H1 (cell line): ENCODE results near the gene CXXC4. TPM values are rescaled to one million over a fixed set of nuclear protein-coding genes. Genes with fewer than 3 reads are reported as not detected.

Experiments
- CBX5 ChIP-seq: fragments of 300-800, 300-1000 bp; sonication (generic); IDR thresholded peaks from 2 replicates; pipeline ENCODE4 v1.7.1; 2016; ENCODE audit warnings: antibody characterized with exemption, low read length, low read depth
- CHD7 ChIP-seq: fragments of 300-600 bp; sonication (generic); IDR thresholded peaks from 2 replicates; pipeline ENCODE4 v1.7.1; 2012; ENCODE audit warnings: low read length, moderate library complexity, mild to moderate bottlenecking, inconsistent platforms; ENCODE audit not compliant: insufficient replicate concordance
- E2F6 ChIP-seq: IDR thresholded peaks from 2 replicates; pipeline ENCODE4 v1.6.1; 2012; ENCODE audit warnings: inconsistent platforms
- GTF2F1 ChIP-seq: IDR thresholded peaks from 2 replicates; pipeline ENCODE4 v1.6.1; 2012; ENCODE audit warnings: low read depth, low read length, improper control_type of control experiment, borderline replicate concordance
- KDM4A ChIP-seq: IDR thresholded peaks from one replicate; pipeline ENCODE4 v1.7.1; 2012; ENCODE audit warnings: low read depth, mild to moderate bottlenecking, moderate library complexity, low read length, inconsistent platforms; ENCODE audit not compliant: severe bottlenecking
- MAX ChIP-seq: IDR thresholded peaks from 2 replicates; pipeline ENCODE4 v1.6.1; 2012; ENCODE audit warnings: inconsistent platforms
- NANOG ChIP-seq: IDR thresholded peaks from 2 replicates; pipeline ENCODE4 v1.6.1; 2011; ENCODE audit warnings: low read length, low read depth, mild to moderate bottlenecking, inconsistent platforms; ENCODE audit not compliant: insufficient read depth, poor library complexity, severe bottlenecking
- PHF8 ChIP-seq: fragments of 200-600 bp; sonication (generic); conservative IDR thresholded peaks from 2 replicates; pipeline ENCODE4 v1.7.1; 2012; ENCODE audit warnings: low read depth, mild to moderate bottlenecking, inconsistent platforms, low read length, moderate library complexity
- RFX5 ChIP-seq: IDR thresholded peaks from 2 replicates; pipeline ENCODE4 v1.6.1; 2011; ENCODE audit warnings: low read depth, low read length, improper control_type of control experiment, borderline replicate concordance
- SIRT6 ChIP-seq: IDR thresholded peaks from one replicate; pipeline ENCODE4 v1.7.1; 2012; ENCODE audit warnings: low read length, inconsistent platforms
- polyA plus RNA-seq, 7 experiments: library from polyadenylated mRNA; depleted of rRNA in 3 of 7; stranded (reverse) in 5 of 7; unstranded in 2 of 7; fragments of >200 nt in 5 of 7; fragments of 200-250 nt in 2 of 7; gene quantifications; 1 replicate in 5 of 7; 2 replicates in 1 of 7; 4 replicates in 1 of 7; pipeline versions ENCODE4 v1.2.1 to v1.2.3, GENCODE V29; 2011 to 2013; ENCODE audit warnings: missing spikeins in 2 of 7, mixed read lengths in 2 of 7
- total RNA-seq: library from RNA; stranded (reverse); fragmentation: NEBNext Ultra II Directional; extraction: Animal tissue kit (Norgen Biotek cat#: 25700); gene quantifications from 2 replicates; pipeline ENCODE4 v1.2.1, GENCODE V29; 2021

CXXC4 gene
- total and polyA plus RNA-seq, 2 of the 8 experiments (the other 6 are each of a cell fraction or from before 2014, with no cell fraction given), result 1.3 to 1.8 TPM

- no peak for TF ChIP-seq CHD7
- no peak for TF ChIP-seq GTF2F1
- no peak for TF ChIP-seq NANOG
- no peak for TF ChIP-seq SIRT6
- TF ChIP-seq KDM4A, result no peak
- TF ChIP-seq CBX5, result no peak
- TF ChIP-seq MAX, result no peak
- no peak for TF ChIP-seq E2F6
- TF ChIP-seq RFX5, result no peak
- TF ChIP-seq PHF8, result no peak
Observed at GRCh38 chr4:104436542-104436941, 58.2 kb downstream of the CXXC4 start (continued).
